GM23338 (cell line): ENCODE measurements around the gene SORL1. TPM values are rescaled to one million over a fixed set of nuclear protein-coding genes. Genes with fewer than 3 reads are reported as not detected.

Source experiments
- ATAC-seq: fragments of 200-7000 bp; cut with Tn5 transposase; 3 replicates; pipeline ENCODE4 v1.9.1; 2020
- DNase-seq: peaks from one replicate; pipeline ENCODE4 v3.0.0-alpha.2; 2015; ENCODE audit warnings: low spot score
- H2AFZ ChIP-seq: fragments of 200-600 bp; sonication (generic); 2 replicates; pipeline ENCODE4 v1.8.0; 2016; ENCODE audit warnings: antibody characterized with exemption, mild to moderate bottlenecking, moderate library complexity
- H3F3A ChIP-seq: fragments of 200-600 bp; sonication (generic); replicated peaks from 2 replicates; pipeline ENCODE4 v1.8.0; 2017; ENCODE audit warnings: antibody characterized with exemption, mixed run types, low read depth
- H3K27ac ChIP-seq: fragments of 200-600 bp; sonication (generic); 2 replicates; pipeline ENCODE4 v1.6.1; 2016; ENCODE audit warnings: low read depth
- H3K27me3 ChIP-seq: fragments of 200-600 bp; sonication (generic); 2 replicates; pipeline ENCODE4 v1.8.0; 2016; ENCODE audit warnings: mild to moderate bottlenecking, mixed run types, moderate library complexity; ENCODE audit not compliant: insufficient read depth
- H3K36me3 ChIP-seq: fragments of 200-600 bp; sonication (generic); 2 replicates; pipeline ENCODE4 v1.8.0; 2016; ENCODE audit warnings: mild to moderate bottlenecking; ENCODE audit not compliant: insufficient read depth
- H3K4me1 ChIP-seq: fragments of 200-600 bp; sonication (generic); 2 replicates; pipeline ENCODE4 v1.8.0; 2016; ENCODE audit warnings: mild to moderate bottlenecking, moderate library complexity; ENCODE audit not compliant: insufficient read depth
- H3K4me2 ChIP-seq: fragments of 200-600 bp; sonication (generic); 2 replicates; pipeline ENCODE4 v1.7.1; 2017; ENCODE audit warnings: mixed run types
- H3K4me3 ChIP-seq: fragments of 200-600 bp; sonication (generic); 2 replicates; pipeline ENCODE4 v1.6.1; 2016; ENCODE audit warnings: mixed run types
- H3K79me2 ChIP-seq: fragments of 200-600 bp; sonication (generic); replicated peaks from 2 replicates; pipeline ENCODE4 v1.8.0; 2017; ENCODE audit warnings: mild to moderate bottlenecking; ENCODE audit not compliant: insufficient read depth
- H3K9me2 ChIP-seq: fragments of 200-600 bp; sonication (generic); 2 replicates; pipeline ENCODE4 v1.8.0; 2017; ENCODE audit not compliant: insufficient read depth
- H4K20me1 ChIP-seq: fragments of 200-600 bp; sonication (generic); replicated peaks from 2 replicates; pipeline ENCODE4 v1.8.0; 2017; ENCODE audit warnings: mild to moderate bottlenecking; ENCODE audit not compliant: insufficient read depth
- H3K27ac Mint-ChIP-seq: 2 replicates; pipeline ENCODE4 v1.8.0; 2020; ENCODE audit warnings: inconsistent platforms, mild to moderate bottlenecking, moderate library complexity, mixed read lengths
- H3K27me3 Mint-ChIP-seq: 3 replicates; pipeline ENCODE4 v1.8.0; 2022; ENCODE audit warnings: low read depth, mild to moderate bottlenecking, moderate library complexity, mixed read lengths, inconsistent platforms; ENCODE audit not compliant: insufficient read depth, poor library complexity
- H3K36me3 Mint-ChIP-seq: 3 replicates; pipeline ENCODE4 v1.8.0; 2021; ENCODE audit warnings: low read depth, mild to moderate bottlenecking, inconsistent platforms, moderate library complexity, mixed read lengths
- H3K4me1 Mint-ChIP-seq: 3 replicates; pipeline ENCODE4 v1.8.0; 2020; ENCODE audit warnings: mild to moderate bottlenecking, inconsistent platforms, mixed read lengths
- H3K4me3 Mint-ChIP-seq: 3 replicates; pipeline ENCODE4 v1.8.0; 2021; ENCODE audit warnings: moderate library complexity, mild to moderate bottlenecking, inconsistent platforms, mixed read lengths
- H3K9me3 Mint-ChIP-seq: 3 replicates; pipeline ENCODE4 v1.8.0; 2020; ENCODE audit warnings: moderate library complexity, mild to moderate bottlenecking, inconsistent platforms, mixed read lengths
- CTCF ChIP-seq, 2 experiments: fragments of 200-600 bp in 1 of 2; sonication (generic) in 1 of 2; conservative IDR thresholded peaks; 2 replicates each; pipeline versions ENCODE4 v1.5.1 to v1.6.1; 2016 to 2017; ENCODE audit warnings: antibody characterized with exemption in 2 of 2, low read depth in 2 of 2, mild to moderate bottlenecking in 2 of 2, moderate library complexity in 1 of 2
- ETS1 ChIP-seq: IDR thresholded peaks from 2 replicates; pipeline ENCODE4 v1.6.1; 2016; ENCODE audit warnings: antibody characterized with exemption
- NANOG ChIP-seq: IDR thresholded peaks from 2 replicates; pipeline ENCODE4 v1.6.1; 2016; ENCODE audit warnings: antibody characterized with exemption, borderline replicate concordance
- POLR2AphosphoS5 ChIP-seq: IDR thresholded peaks from 2 replicates; pipeline ENCODE4 v1.6.1; 2016; ENCODE audit warnings: antibody characterized with exemption, low read depth
- STAT1 ChIP-seq: IDR thresholded peaks from one replicate; pipeline ENCODE4 v1.6.1; 2016; ENCODE audit warnings: antibody characterized with exemption; ENCODE audit not compliant: unreplicated experiment
- ZNF331 ChIP-seq: fragments of 250-450 bp; sonication (Bioruptor Pico); IDR thresholded peaks from 2 replicates; pipeline ENCODE4 v1.5.0; 2020; ENCODE audit warnings: low read depth, mild to moderate bottlenecking, moderate library complexity
- ZNF462 ChIP-seq: fragments of 250-450 bp; sonication (Bioruptor Pico); IDR thresholded peaks from 2 replicates; pipeline ENCODE4 v1.5.0; 2020; ENCODE audit warnings: mild to moderate bottlenecking, moderate library complexity
- polyA plus RNA-seq: library from polyadenylated mRNA; unstranded; fragments of >200 nt; fragmentation: Nextera tagmentation; extraction: Ambion mirVana; gene quantifications from 2 replicates; pipeline ENCODE4 v1.2.1, GENCODE V29; 2016
- total RNA-seq: library from RNA; depleted of rRNA; stranded (reverse); fragments of >200 nt; shearing (Covaris generic); gene quantifications from 2 replicates; pipeline ENCODE4 v1.2.3, GENCODE V29; 2014

SORL1 gene
- total and polyA plus RNA-seq, 2 experiments from 2014 or later: 23.0 to 78.8 TPM

- no peak for TF ChIP-seq ZNF462 (CRISPR knock-in tag)
- no peak for TF ChIP-seq POLR2AphosphoS5
- no peak for TF ChIP-seq STAT1
Observed at GRCh38 chr11:121592708-121593107, 140.6 kb downstream of the SORL1 start (continued).

GRCh38 chr11:121595717-121596161 is 143.6 kb downstream of the SORL1 start:
- H3K4me1 Mint-ChIP-seq: no peaks in the 10 kb centered on the region
- DNase-seq (no peak), ATAC-seq (no peak)
- no peaks in the 10 kb centered on the region for H3K9me3 Mint-ChIP-seq
- Histone ChIP-seq H3F3A (0 out of 2 replicates have a peak, but pooled peaks cover 3% of the 10 kb centered on the region), H3K27ac (no peak overlapping the region), H3K4me2 (no peak overlapping the region), H3K4me3 (no peak overlapping the region), H3K79me2 (no peaks in the 10 kb centered on the region), H4K20me1 (peaks cover 6% of the 10 kb centered on the region; the same call in 1 of the 2 replicates), H2AFZ (no peak overlapping the region), H3K9me2 (no peaks in the 10 kb centered on the region), H3K27me3 (no peaks in the 10 kb centered on the region), H3K4me1 (no peaks in the 10 kb centered on the region), H3K36me3 (peaks cover 52% of the 10 kb centered on the region)
- H3K27me3 Mint-ChIP-seq: peaks cover 5% of the 10 kb centered on the region
- H3K4me3 Mint-ChIP-seq: no peak overlapping the region
- H3K36me3 Mint-ChIP-seq: peaks cover 83% of the 10 kb centered on the region
- H3K27ac Mint-ChIP-seq: no peak overlapping the region
- no peak for TF ChIP-seq CTCF (conservative IDR thresholded peaks at IDR 0.05; ENCODE audit: low read depth in 2 of 2)
- TF ChIP-seq POLR2AphosphoS5: no peak
- no peak for TF ChIP-seq ZNF331 (CRISPR knock-in tag)
- no peak for TF ChIP-seq NANOG
- no peak for TF ChIP-seq ETS1
